HG03060 (cell line): ENCODE measurements around the gene SHC3.

Source experiments
- ATAC-seq: cut with Tn5 transposase; IDR thresholded peaks from one replicate; pipeline ENCODE4 v1.9.1; 2021; ENCODE audit warnings: low read depth, moderate number of reproducible peaks; ENCODE audit not compliant: unreplicated experiment

SHC3 gene

GRCh38 chr9:88972401-88972800 is 206.2 kb downstream of the SHC3 start:
- ATAC-seq: no peak

GRCh38 chr9:88971131-88971960 is 207.3 kb downstream of the SHC3 start:
- no peak for ATAC-seq

GRCh38 chr9:88969646-88970373 is 208.8 kb downstream of the SHC3 start:
- ATAC-seq: no peak

- ATAC-seq: no peak
These were observed 209.8 kb downstream of the SHC3 start for GRCh38 chr9:88968799-88969198.

GRCh38 chr9:88966894-88967676 is 211.5 kb downstream of the SHC3 start:
- no peak for ATAC-seq

- no peak for ATAC-seq
These were observed 213.1 kb downstream of the SHC3 start for GRCh38 chr9:88965473-88965872.

GRCh38 chr9:88960632-88961031 is 218.0 kb downstream of the SHC3 start:
- ATAC-seq: no peak

- no peak for ATAC-seq
These were observed 218.7 kb downstream of the SHC3 start for GRCh38 chr9:88959727-88960469.

GRCh38 chr9:88957526-88957925 is 221.1 kb downstream of the SHC3 start:
- no peak for ATAC-seq
